NOMO-1 treated with DMSO at 0.1 percent for 48 hours (cell line): Measurements from ENCODE around the gene EHBP1.
"Not testable (repeated sequence)": the region's sequence is repeated elsewhere in the genome, so short reads cannot be mapped to it uniquely, and the experiment has no call there.

Source experiments
- DNase-seq: peaks from one replicate; lab custom pipeline; 2025; ENCODE audit not compliant: unreplicated experiment; lab: John Stamatoyannopoulos, UW

The EHBP1 gene

DNA sequence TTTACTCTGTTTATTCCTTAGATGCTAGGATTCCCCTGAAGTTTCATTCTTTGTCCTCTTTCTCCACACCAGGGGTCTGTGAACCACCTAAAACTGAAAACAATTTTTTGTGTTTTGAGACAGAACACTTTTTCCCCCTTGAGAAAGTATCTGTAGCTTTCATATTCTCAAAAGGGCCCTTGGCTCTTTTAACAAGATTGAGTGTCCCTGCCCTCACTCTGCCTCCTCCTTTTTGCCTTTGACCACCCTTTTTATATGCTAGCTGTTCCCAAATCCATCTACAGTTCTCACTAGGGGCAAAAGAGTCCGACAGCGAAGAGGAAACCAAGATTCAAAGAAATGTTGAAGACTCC lies 883 bp upstream of the EHBP1 start:
- DNase-seq: no peak

DNA sequence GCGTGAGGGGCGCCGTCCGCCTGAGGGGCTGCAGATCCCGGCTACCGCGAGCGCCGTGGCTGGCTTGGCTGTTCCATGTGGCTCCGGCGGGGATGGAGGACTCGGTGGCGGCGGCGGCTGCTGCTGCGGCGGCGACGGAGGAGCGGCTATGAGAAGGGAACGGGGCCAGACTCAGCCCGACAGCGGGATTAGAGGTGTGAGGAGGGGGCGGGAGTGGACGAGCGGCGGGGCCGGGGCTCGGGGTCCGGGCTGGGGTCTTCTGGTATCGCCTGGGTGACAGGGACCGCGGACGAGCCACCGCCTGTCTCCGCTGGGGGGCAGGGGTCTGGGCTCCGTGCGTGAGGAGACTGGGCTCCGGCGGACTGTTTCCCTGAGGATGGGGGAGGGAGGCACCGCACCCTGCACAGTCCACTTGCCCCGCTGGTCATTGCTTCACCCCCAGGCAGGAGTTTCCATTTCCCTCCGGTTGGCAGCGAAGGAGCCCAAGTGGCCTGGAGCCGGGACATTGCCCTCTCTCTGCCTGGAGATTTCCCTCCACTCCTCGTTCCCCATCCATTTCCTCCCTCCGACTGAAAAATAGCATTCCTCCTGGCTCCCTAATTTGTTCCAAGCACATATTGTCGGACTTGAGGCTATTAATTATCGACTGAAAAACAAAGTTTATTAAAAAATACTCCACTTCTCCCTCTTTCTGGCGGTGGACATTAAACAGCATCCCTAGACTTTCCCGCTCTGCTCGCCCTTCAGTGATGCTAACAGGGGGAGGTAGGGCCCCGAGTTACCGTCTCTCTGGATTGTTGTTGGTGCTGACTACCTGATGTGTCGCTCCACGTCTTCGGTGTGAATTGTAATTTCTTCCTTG lies 577 bp downstream of the EHBP1 start:
- DNase-seq: peak; percentile 8

DNA sequence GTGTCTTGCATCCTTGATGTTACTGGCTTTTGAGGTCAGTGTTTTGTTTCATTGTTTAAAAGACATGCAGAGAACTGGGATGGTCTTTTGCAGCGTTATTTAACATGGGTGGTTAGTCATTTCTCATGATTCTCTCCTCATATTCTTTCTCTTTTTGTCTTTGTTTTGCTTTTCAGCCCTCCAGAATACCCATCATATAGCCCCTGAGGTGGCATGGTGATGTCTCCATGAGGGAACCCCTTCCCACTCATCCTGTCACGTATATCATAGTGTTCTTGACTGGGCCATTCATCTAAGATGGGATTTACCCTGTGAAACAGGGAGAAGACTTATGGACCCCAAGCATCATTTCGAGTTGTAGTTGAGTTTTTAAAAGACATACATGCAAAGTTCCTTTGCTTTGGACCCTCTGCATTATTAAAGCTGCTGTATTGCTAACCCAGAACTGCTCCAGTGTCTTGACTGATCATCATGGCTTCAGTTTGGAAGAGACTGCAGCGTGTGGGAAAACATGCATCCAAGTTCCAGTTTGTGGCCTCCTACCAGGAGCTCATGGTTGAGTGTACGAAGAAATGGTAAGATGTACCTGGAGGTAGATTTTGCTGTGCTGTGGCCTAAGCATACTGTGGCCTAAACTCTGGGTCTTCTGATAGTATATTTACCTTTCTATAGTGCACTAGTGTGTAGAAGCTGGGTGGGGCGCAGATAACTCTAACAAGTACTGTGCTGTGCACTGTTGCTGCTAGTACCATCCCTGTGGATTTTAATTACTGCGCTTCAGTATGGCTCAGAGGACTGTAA lies 1.4 kb downstream of the EHBP1 start:
- DNase-seq: no peak

DNA sequence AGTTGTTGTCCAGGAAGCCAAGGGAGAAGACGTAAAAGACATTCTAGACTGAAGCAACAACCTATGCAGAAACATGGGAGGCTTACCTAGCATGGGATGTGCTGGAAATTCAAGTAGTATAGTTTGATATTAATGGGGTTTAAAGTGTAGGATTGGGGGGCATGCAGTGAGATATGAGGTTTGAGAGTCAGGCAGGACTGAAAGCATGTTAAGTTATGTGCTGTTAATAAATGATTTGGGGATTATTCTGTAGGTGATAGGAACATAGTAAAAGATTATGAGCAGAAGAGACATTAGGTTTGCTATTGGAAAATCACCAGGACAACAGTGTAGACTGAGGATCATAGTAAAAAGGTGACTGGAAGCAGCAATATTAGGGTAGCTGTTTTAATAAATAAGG lies 3.2 kb downstream of the EHBP1 start:
- no peak for DNase-seq

DNA sequence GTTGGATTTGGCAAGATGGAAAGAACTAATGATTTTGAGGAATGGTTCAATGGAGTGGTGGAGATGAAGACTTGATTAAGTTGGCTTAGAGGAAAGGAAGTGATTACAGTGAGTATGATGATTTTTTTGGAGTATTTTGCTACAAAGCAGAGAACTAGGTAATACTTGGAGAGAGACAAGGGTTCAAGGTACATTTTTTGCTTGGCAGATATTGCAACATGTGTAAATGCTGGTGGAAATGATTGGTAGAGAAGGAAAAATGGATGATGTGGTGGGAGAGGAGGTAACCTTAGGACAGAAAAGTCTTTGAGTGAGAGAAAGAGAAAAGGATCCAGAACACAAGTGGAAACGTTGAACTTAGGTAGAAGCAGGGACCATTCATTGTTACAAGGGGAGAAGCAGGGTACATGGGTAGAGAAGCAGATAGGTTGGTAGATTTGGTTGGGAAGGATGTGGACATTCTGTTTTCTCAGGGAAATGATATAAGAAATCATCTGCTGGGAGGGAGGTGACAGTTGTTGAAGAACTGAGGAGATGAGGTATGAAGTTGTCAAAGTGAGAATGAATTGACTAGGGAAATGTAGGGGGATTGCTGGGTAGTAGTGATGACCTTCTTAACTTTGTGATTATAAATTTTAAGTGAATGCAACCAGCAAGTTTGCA lies 6.5 kb downstream of the EHBP1 start:
- no peak for DNase-seq

DNA sequence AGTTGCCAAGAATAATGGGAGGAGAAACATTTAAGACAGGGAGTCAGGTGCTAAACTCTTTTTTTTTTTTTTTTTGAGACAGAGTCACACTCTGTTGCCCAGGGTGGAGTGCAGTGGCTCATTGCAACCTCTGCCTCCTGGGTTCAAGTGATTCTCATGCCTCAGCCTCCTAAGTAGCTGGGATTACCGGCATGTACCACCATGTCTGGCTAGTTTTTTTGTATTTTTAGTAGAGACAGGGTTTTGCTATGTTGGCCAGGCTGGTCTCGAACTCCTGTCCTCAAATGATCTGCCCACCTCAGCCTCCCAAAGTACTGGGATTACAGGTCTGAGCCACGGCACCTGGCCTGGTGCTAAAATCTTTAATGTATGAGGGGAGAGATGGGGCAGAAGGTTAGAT lies 7.7 kb downstream of the EHBP1 start:
- not testable (repeated sequence) for DNase-seq

DNA sequence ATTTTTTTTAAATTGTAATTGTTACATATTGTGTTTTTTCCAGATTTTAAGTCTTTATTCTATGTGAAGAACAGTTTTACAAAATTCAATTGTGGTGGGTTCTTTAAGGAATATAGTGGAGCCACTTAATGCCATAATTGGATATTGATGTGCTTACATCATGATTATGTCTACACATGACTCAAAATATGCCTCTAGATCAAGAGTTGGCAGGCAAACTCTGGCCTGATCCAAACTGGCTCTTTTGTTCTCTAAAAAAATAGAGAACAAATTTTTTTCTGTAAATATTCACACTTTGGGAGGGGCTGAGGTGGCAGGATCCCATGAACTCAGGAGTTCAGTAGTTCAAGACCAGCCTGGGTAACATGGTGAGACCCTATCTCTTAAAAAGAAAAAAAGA lies 8.3 kb downstream of the EHBP1 start:
- DNase-seq: no peak

DNA sequence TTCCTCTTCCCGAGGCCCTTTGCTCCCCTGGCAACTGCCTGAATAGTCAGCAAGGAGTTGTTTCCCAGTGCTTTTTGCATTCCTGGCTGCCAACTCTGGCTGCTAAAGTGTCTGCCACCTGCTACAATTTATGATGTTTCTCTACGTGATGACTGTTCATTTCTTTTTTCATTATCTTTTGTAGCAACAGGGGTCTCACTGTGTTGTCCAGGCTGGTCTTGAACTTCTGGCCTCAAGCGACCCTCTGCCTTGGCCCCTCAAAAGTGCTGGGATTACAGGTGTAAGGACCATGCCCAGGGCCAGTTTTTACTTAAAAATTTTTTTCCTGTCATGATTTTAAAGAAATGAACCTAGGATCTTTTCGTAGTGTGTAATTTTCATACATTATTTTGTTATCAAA lies 11.3 kb downstream of the EHBP1 start:
- DNase-seq: no peak

DNA sequence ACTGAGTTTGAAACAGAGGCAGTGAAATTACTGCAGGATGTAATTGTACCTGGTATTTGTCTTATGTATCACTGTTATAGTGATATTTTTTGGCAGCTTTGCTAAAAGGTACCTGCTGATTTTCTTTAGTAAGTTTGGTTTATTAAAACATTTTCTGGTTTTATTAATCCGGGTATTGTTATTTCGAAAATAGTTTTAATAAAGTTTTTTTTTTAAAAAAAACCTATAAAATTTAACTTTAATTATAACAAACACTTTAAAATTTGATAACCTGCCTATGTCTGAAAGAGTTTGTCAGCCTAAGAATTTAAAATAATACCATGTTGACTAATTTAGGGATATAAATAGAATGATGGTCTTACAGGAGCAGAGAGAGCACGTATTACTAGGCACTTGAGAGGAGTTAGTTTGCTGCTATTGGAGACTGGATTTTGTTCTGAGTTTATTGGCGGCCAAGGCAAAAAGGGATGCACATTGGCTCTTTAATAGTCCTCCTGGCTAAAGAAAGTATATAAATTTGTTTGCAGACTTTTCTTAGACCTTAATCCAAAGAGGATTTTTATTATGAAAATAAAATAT lies 12.1 kb downstream of the EHBP1 start:
- DNase-seq: no peak

DNA sequence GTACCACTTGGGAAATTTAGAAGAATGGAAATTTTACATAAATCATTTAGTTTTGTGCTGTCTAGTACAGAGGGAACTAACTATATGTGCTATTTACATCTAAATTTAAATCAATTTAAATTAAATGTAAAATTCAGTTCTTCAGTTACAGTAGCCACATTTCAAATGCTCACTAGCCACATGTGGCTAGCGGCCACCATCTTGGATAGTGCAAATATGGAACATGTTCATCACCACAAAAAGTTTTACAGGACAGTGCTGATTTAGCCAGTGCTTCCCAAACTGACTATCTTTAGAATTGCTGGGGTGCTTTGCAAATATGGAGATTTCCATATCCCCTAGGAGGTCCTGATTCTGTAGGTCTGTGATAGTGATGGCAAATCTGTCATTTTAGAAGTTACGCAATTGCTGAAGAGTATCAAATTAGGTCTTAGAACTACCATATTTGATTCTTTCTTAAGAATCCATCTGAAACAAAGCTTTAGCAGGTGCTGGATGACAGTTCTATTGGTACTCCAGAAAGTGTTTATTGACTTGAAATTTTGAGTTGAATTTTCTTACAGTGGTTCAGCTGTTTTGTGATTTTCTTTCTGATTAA lies 12.8 kb downstream of the EHBP1 start:
- no peak for DNase-seq

DNA sequence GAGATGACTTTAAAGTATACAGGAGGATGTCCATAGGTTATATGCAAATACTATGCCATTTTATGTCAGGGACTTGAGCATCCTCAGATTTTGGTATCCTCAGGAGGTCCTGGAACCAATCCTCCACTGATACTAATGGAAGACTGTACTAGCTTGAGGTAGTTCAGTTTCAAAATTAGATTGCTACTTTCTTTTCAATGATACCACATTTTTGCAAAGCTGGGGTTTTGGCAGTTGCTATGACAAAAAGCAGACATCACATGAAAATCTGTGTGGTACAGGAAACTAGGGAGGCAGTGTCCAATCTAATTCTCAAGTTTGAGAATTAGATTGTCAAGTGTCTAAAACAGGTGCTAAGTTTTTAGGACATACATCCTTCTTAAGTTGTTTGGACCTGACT lies 14.2 kb downstream of the EHBP1 start:
- DNase-seq: no peak

DNA sequence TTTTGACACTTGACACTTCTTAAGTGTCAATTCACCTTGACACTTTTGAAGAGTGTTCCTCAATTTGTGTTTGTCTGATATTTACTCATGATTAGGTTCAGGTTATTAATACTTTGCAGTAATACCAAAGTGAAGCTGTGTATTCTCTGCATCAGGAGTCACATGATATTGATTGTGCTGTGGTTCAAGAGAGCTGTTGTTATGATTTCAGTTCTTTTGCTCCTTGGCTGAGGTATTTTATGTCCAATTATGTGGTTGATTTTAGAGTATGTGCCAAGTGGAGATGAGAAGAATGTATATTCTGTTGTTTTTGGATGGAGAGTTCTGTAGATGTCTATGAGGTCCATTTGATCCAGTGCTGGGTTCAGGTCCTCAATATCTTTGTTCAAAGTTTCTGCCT lies 17.2 kb downstream of the EHBP1 start:
- no peak for DNase-seq

DNA sequence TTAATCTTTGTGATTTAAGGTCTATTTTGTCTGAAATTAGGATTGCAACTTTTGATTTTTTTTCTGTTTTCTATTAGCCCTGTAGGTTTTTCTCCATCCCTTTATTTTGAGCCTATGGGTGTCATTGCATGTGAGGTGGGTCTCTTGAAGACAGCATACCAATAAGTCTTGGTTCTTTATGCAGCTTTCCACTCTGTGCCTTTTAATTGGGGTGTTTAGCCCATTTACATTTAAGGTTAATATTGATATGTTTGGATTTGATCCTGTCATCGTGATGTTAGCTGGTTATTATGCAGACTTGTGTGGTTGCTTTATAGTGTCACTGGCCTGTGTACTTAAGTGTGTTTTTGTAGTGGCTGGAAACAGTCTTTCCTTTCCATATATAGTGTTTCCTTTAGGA lies 17.7 kb downstream of the EHBP1 start:
- DNase-seq: no peak

DNA sequence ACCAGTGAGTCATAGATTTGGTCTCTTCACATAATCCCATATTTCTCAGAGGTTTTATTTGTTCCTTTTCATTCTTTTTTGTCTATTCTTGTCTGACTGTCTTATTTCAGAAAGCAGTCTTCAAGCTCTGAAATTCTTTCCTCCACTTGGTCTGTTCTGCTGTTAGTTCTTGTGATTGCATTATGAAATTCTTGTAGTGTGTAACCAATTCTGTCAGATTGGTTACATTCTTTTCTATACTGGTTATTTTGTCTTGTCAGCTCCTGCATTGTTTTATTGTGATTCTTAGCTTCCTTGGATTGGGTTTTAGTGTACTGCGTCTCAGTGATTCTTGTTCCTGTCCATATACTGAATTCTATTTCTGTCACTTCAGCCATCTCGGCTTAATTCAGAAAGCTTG lies 18.6 kb downstream of the EHBP1 start:
- DNase-seq: no peak

DNA sequence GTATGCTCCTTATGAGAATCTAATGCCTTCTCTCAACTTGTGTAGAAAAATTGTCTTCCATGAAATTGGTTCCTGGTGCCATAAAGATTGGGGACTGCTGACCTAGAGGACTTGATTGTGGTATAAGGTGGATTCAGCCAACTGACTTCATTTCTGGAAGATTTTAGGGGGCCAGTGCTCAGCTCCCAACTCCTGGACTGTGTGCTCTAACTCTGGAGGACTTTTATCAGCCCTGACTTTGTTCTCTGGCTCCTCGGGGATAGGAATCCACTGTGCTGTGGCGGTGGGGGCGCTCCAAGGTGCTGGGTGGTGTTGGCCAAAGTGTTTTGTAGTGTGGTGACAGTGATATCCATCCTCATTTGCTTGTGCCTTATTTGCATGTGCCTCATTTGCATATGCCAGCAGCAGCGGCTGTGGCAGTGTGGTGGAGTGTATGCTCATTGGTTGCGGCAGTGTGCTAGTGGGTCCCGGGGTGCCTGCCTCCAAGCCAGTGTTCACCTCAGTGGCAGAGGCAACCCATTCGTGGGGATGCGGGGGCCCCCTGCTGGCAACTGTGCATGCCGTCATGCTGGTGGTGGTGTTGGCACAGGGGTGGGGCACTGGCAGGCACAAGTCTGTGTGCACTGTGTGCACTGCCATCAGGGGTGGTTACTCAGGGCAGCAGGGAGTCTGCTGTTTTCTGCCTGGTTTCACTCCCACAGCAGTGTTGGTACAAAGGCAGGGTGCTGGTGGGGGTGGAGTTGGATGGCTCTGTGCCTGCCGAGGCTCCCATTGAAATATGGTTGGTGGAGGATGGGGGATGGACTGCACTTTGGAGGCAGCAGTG lies 19.6 kb downstream of the EHBP1 start:
- no peak for DNase-seq

DNA sequence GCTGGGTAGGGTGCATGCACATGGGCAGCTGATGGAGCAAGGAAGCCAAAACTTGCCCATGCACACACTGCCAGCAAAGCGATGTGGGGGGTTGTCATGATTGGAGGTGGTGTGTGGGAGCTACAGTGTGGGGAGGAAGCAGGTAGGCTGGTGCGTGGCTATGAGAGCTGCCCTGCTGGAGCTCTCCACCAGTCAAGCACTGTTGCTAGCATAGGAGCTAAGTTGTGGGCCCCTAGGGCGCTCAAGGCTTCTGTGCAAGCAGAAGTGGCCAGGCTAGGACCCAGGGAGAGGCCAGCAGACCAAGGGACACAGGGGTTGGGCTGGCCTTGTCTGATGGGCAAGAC lies 20.2 kb downstream of the EHBP1 start:
- no peak for DNase-seq

DNA sequence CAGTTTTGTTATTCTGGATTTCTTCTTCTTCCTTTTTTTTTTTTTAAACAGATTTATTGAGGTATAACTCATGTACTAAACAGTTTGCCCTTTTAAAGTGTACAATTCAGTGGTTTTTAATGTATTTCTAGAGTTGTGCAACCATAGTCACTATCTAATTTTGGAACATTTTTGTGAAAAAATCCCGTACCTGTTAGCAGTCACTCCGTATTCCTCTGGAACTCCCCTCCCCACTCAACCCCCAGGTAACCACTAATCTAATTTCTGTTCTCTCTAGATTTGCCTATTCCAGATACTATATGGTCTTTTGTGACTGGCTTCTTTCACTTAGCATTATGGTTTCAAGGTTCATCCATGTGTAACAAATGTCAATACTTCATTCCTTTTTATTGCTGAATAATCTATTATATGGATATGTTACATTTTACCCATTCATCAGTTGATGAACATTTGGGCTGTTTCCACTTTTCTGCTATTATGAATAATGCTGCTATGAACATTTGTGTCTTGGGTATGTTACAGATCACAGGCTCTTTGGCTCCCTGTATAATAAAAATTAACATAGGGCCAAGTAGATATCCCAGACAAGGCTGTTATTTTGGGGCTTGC lies 21.9 kb downstream of the EHBP1 start:
- DNase-seq: no peak

DNA sequence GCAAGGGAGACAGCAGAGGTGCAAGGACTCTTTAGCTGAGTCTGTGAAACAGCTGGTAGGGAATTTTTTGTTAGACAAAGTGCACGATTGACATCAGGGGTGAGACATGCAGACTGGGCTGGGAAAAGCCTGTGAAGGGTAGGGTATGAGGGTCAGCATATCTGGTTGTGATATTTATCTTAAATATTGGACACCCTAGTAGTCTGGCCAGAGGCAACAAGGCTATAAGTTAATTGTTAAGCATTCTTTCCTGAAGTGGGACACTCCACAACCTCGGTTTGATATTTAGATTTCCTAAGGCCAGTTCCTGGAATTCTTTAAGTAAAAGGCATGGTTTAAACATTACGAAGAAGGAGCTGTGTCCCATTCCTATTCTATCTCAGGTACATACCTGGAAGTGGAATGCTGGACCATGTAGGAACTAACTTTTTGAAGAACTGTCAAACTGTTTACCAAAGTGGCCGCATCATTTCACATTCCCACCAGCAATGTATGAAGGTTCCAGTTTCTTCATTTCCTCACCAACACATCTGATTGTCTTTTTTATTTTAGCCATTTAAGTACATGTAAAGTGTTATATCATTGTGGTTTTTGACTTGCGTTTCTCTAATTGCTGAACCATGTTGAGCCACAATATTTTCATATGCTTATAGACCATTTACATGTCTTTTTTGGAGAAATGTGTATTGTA lies 22.5 kb downstream of the EHBP1 start:
- DNase-seq: peak; percentile 36

DNA sequence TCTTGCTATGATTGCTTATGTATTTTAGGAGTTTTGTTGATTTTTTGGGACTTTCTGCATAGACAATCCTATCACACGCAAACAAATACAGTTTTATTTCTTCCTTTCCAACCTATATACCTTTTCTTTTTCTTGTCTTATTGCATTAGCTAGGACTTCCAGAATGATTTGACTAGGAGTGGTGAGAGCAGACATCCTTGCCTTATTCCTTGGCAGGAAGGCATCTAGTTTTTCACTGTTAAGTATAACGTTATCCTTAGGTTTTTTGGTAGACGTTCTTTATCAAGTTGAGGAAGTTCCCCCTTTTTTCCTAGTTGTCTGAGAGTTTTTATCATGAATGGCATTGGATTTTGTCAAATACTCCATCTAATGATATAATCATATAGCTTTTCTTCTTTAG lies 25.8 kb downstream of the EHBP1 start:
- no peak for DNase-seq
